22Rv1 (cell line): ENCODE measurements around the gene AIFM1.

Source experiments
- CTCF ChIP-seq: fragments of 450-650 bp; IDR thresholded peaks from 2 replicates; pipeline ENCODE4 v1.5.1; 2017; ENCODE audit warnings: mild to moderate bottlenecking
- ZFX ChIP-seq: fragments of 450-650 bp; IDR thresholded peaks from 2 replicates; pipeline ENCODE4 v1.6.1; 2017; ENCODE audit warnings: antibody characterized with exemption, borderline replicate concordance

GRCh38 chrX:130080791-130081367 is 84.8 kb downstream of the AIFM1 start:
- TF ChIP-seq CTCF (no peak), ZFX (no peak)
